ENCODE data around the gene BUB3.
"Not testable (repeated sequence)": the region's sequence is repeated elsewhere in the genome, so short reads cannot be mapped to it uniquely, and the experiment has no call there.

Gene BUB3

DNA sequence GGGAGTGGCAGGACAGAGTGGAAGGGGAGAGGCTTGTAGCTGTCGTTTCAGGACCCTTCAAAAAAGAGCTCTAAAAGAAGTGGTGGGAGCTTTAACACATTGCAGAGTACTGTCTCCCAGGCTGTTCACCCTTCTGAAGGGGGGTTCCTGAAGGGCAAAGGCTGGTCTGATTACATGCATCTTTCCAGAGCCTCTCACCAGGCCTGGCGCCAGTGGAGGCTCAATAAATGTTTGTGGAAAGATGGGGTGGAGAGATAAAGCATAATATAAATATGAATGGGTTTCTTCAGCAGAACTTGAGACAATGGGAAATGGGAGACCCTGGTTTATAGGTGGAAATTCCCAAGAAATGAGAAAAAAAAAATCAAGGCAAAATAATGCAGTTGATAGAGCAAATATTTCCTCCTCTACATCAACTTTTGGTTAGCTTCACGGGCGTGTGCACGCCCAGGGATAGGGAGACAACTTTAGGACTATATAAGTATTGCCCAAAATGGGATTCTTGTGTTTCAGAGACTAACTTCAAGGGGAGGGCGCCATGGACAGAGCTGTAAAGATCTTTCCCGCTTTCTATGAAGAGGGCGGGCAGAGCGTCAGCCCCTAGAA lies 613 bp upstream of the BUB3 start:
- no peak for DNase-seq (ENCODE audit: low read depth, low spot score)

DNA sequence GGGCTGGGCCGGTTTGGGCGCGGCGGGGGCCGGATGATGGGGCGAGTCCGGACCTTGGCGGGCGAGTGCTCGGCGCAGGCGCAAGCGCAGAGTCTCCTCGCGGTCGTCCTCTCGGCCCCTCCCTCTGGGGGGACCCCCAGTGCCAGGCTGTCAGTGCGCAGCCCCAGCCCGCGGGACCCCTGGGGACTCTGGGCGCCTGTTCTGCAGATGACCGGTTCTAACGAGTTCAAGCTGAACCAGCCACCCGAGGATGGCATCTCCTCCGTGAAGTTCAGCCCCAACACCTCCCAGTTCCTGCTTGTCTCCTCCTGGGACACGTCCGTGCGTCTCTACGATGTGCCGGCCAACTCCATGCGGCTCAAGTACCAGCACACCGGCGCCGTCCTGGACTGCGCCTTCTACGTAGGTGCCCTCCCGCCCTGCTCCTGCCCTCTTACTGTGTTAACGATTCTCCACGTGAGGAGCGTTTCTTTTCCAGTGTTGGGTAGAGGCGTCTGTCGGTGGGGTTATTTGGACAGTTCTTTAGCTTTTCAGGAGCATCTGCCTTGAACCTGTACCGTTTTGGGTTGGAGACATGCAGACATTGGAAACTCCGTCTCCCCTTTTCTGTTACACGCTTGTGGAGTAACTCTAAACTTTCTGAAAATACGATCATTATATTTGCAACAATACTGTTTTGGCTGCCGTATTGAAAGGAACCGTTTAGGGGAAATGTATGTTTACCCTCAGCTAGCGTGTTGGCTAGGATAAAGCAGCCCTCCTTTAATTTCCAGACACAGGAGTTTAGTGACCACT lies 706 bp downstream of the BUB3 start:
- no peak for DNase-seq (ENCODE audit: low read depth, low spot score)

DNA sequence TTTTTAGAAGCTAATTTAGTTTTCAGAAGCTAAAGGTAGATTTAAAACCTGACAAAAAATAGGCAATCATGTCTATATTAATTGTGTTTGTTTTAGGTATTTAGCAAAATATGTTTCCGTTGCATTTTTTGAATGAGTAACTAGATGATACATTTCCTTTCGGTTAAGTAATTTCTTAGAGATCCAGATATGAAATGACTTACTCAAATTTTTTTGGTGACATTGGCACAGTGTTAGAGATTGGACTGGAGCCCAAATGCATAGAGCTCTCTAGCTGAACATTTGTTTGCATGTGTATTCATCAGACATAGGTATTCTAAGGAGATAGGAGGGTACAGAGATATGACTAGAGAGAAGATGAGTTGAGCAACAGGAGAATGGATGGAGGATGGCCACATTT lies 1.9 kb downstream of the BUB3 start:
- DNase-seq (ENCODE audit: low read depth, low spot score) = no peak

DNA sequence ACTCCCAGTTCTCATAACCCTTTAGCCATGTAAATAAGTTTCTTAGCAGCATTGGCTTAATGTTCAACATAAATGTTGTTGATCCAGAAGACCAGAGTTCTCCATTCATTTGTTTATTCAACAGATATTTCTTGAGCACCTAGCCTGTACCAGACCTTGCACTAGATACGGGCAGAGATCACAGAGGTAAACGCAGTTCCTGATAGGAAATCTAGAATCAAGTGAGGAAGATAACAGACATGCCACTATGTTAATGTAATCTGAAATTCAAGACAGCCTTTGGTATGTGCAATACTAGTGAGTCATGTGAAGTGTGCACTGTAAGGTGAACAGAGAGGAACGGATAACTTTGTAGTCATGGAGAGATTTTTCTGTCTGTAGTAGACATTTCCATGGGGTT lies 3.0 kb downstream of the BUB3 start:
- DNase-seq (ENCODE audit: low read depth, low spot score) = no peak

DNA sequence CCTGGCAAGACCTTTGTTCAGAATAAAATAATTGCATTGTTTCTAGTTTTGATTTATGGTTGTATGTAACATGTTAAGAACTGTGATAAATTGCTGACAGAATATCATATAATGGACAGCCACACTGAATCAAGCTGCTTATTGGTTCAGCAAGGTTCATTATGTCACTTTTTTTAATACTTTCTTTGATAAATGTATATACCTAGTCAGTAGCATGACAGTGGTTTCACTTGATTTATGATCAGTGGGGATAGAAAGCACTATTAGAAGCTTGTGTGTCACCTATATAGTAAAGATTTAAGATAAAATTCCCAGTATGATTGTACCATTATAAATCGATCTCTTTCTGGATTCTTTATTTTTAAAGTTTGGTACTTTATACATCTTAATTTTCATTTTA lies 4.5 kb downstream of the BUB3 start:
- DNase-seq (ENCODE audit: low read depth, low spot score) = no peak

DNA sequence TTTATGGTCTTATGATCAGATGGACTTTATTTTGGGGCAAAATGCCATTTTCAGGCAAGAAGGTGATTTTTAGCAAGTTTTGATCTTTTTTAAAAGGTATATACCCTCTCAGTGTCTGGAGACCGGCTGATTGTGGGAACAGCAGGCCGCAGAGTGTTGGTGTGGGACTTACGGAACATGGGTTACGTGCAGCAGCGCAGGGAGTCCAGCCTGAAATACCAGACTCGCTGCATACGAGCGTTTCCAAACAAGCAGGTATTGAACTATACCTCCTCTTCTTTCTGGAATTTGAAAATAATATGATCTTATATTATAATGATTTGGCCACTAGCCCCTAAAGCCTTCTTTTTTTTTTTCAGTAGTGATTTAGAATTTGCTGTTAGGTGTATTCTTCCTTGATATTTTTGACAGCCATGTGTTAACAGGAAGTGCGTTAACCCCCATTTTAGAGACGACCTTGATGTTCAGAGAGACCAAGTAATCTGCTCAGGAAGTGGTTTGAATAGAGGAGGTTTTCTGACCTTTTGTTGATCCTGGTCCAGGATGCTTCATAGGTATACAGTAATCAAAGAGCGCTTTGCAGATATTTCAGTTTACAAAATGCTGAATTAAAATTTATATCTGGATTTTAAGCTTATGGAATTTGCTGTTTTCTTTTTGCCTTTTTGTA lies 6.2 kb downstream of the BUB3 start:
- DNase-seq (ENCODE audit: low read depth, low spot score) = no peak

DNA sequence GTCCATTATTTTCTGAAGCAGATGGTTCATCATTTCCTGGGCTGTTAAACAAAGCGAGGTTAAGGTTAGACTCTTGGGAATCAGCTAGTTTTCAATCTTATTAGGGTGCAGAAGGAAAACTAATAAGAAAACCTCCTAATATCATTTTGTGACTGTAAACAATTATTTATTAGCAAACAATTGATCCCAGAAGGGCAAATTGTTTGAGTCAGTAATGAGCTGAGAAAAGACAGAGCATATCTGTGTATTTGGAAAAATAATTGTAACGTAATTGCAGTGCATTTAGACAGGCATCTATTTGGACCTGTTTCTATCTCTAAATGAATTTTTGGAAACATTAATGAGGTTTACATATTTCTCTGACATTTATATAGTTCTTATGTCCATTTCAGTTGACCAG lies 10.1 kb downstream of the BUB3 start:
- DNase-seq (ENCODE audit: low read depth, low spot score) = no peak

DNA sequence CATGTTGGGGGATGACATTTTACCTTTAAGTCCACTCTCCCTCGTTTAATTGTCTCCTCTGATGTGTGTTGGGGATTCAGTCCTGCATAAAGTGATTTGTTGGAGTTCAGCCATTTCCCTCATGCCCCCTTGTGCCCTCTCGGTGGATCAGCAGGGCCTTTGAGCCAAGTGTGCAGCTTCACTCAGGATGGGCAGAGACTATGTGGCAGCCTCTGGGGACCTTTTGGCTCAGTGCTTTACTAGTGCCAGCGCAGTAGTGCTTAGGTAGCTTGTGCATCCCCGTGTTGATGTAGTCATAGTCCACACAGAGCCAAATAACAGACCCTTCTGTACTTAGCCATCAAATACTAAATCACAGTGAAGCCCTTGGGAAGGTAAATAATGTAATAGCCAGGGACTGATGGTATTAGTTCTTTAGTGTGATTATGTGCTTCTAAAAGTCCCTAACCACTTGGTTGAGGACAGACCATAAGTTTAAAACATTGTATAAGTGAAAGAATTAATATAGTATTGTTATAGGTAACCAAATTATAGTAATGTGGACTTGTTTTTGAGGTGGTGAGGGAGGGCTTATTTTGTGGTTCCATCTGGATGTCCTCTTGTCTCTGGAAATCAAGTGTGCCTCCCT lies 11.4 kb downstream of the BUB3 start:
- DNase-seq (ENCODE audit: low read depth, low spot score) = no peak

DNA sequence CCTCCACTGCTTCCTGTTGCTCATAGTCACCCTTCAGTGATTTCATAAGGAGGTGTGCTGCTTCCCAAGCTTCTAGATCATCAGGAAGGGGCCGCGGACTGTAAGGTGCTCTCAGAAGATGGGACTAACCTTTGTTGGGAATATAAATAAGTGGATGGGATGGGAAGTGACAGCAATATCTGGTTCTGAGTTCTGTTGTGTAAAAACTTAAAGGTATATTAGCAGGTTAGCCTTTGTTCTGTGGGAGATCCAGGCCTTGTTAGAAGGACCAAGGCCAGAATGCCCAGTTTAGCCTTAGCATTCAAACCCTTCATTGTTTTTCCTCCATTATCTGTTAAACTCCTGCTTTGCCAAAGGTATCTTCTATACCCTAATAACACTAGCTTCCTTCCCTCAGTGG lies 12.4 kb downstream of the BUB3 start:
- DNase-seq (ENCODE audit: low read depth, low spot score) = no peak

DNA sequence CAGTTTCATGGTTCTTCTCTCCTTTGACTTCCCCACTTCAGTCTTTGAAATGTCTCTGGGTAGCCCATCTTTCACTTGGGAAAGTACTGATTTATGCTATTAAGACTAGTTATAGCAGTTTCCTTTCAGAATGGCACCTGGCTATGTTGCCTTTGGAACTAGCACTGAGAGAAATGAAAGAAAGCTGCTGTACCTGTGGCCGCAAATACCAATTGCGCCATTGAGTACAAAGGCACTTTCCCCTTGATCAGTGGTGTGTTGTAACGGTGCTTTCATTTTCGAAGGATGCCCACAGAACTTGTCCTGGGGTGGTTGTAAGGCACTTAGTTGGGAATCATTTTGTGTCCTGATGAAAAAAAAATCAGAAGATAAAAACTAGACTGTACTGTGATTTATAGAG lies 16.8 kb downstream of the BUB3 start:
- DNase-seq (ENCODE audit: low read depth, low spot score) = no peak

DNA sequence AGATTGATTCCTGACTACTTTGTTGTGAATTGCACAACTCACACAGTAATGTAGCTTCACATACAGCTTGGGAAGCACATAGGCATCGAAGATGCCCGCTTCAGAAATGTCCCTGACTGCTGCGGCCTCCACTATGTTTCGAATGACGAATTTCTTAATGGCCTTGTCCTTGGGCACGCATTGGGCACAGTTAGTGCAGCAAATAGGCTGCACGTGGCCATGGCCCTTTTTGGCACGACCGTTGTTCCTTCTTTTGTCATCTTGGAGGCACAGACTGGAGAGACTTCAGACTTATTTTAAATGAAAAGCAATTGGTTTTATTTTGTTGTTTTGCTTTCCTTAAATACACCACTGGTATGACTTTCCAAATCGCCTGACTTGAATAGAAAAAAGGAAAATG lies 17.4 kb downstream of the BUB3 start:
- DNase-seq (ENCODE audit: low read depth, low spot score) = not testable (repeated sequence)

DNA sequence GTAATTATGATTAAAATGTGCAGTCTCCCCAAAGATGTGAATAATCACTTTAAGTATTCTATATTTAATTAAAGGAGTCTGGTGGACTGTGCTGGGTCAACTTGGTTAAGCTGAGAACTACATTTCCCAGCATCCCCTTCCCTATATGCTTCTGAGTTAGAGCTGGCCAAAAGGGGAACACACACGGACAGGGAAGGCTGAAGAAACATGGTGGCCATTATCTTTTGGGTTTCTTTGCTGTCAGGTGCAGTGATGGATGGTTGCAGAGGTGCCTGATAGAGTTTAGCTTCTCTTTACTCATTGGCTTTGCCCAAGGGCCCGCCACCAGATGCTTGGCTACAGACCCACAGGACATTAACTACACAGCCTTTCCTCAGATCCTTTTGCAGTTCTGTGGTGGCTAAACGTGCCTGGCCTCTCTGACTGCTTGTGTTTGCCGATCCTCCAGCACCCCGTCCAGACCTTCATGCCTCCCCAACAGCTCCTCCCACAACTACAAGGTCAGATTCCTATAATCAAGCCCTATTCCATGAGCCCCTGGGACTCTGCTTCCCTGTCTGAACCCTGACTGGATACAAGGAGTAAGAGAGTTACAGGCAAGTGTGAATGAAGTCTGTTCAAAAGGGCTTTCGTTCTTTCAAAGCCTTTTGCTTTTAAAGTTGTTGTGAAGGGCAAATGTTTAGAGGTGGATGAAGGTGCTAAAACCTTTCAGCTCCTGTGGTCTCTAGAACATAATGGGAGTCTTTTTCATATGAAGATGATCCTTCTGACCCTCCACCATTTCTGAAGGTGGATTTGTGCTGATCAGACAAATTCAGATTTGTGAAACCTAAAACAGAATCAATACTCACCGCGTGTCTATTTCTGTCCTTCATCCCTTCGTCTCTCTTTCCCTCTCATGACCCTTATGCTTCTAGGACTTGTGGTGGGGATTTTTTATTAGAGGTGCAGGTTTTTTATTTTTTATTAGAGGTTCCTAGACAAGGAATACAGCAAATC lies 21.5 kb downstream of the BUB3 start:
- no peak for DNase-seq (ENCODE audit: low read depth, low spot score)

DNA sequence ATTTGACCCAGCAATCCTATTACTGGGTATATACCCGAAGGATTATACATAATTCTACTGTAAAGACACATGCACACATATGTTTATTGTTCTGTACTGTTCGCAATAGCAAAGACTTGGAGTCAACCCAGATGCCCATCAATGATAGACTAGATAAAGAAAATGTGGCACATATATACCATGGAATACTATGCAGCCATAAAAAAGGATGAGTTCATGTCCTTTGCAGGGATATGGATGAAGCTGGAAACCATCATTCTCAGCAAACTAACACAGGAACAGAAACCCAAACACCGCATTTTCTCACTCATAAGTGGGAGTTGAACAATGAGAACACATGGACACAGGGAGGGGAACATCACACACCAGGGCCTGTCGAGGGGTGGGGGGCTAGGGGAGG lies 24.2 kb downstream of the BUB3 start:
- DNase-seq (ENCODE audit: low read depth, low spot score) = not testable (repeated sequence)

DNA sequence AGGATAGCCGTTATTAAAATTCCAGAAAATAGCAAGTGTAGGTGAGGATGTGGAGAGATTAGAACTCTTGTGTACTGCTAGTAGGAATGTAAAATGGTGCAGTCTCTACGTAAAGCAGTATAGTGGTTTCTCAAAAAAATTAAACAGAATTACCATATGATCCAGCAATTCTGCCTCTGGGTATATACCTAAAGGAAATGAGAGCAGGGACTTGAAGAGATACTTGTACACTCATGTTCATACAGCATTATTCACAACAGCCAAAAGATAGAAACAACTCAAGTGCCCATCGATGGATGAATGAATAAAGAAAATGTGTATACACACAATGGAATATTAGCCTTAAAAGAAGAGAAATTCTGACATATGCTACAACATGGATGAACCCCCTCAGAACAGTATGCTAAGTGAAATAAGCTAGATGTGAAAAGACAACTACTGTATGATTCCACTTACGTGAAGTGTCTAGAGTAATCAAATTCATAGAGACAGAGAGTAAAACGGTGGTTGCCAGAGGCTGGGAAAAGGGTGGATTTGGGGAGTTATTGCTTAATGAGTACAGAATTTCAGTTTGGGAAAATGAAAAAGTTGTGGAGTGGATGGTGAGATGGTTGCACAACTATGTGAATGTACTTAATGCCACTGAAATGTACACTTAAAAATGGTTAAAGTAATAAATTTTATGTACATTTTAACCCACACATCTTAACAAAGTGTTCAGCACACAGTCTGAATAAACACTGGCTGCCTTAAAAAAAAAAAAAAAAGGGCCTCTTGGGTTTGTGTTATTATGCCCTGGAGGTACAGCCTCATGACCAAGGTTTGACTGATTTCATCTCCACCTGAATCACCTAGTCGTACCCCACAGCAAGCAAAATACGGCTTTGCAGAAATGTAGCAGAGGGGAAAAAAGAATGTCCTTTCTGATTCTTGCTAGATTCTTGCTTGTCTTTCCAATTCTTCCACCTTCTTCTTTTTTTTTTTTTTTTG lies 26.2 kb downstream of the BUB3 start:
- DNase-seq (ENCODE audit: low read depth, low spot score) = no peak

DNA sequence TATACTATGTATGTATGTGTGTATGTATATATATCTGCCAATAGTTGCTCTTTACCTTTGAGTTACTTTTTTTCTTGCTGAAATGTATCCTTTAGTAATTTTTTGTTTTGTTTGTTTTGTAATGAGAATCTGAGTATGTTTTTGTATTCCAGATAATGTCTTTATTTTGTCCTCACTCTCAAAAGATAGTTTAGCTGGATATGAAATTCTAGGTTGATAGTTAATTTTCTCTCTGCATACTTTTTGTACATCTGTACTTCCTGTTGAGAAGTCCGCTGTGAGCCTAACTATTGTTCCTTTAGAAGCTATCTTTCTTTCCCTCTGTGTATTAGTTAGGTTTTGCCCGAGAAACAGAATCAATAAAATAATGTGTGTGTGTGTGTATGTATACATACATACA lies 29.5 kb downstream of the BUB3 start:
- no peak for DNase-seq (ENCODE audit: low read depth, low spot score)

DNA sequence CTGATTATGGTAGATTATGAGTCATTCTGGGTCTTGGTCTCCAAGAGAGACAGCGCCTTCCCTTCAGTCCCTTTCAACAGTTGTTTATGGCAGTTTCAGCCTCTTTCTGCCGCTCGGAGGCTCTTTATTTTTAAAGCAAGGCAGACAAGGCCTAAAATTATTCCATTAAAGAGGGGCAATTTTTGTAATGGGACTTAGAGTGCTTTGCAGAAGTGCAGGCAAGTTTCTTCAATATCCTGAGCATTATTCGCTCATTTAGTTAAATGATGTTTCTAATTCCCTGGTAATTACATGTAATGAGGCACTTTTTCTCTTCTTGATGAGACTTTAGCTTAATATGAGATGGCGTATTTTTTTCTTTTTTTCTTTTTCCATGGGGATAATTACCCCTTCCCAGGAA lies 33.6 kb downstream of the BUB3 start:
- DNase-seq (ENCODE audit: low read depth, low spot score) = no peak

DNA sequence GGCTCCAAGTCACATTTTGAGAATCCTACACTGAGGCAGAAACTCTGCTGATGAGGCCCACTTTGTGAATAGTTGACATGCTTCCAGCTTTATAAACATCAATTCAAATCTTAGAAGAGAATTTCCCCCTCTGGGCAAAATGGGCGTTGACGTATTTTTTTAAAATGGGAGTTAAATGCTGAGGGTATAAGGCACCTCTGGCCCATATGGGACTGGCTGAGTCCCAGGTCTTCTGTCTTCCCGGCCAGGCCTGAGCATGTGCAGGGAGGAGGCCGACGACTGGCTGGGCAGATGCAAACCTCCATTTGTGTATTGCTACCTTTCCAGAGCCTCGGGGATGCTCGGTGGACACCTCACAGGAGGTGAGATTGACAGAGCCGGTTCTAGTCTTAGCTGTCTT lies 37.7 kb downstream of the BUB3 start:
- no peak for DNase-seq (ENCODE audit: low read depth, low spot score)

DNA sequence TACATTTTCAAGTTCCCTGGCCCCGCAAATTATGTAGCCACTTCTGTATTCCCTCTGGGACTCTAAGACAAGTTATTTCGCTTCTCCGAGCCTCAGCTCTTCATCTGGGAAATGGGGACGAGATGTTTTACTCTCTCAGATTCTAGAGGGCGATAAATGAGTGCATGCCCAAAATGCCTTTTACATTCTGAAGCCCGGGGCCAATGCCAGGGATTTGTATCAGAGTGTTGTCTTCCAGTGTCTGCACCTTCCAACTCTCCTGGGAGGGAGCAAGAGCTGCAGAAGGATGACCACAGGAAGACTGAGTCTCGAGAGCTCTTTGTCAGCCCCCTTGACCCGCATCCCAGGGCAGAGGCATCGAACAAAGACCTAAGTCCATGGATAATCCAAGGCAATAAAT lies 39.9 kb downstream of the BUB3 start:
- no peak for DNase-seq (ENCODE audit: low read depth, low spot score)

DNA sequence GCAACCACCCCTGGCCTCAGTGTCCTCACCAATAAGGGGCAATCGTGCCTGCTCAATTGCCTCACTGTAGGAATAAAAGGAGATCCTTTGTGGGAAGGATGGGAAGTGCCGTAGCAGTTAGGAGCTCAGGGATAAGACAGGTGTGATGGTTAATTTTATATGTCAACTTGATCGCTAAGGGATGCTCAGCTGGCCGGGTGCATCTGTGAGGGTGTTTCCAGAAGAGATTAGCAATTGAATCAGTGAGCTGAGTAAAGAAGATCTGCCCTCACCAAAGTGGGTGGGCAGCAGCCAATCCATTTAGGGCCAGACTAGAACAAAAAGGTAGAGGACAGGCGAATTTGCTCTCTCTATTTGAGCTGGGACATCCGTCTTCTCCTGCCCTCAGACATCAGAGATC lies 46.3 kb downstream of the BUB3 start:
- DNase-seq (ENCODE audit: low read depth, low spot score) = no peak

DNA sequence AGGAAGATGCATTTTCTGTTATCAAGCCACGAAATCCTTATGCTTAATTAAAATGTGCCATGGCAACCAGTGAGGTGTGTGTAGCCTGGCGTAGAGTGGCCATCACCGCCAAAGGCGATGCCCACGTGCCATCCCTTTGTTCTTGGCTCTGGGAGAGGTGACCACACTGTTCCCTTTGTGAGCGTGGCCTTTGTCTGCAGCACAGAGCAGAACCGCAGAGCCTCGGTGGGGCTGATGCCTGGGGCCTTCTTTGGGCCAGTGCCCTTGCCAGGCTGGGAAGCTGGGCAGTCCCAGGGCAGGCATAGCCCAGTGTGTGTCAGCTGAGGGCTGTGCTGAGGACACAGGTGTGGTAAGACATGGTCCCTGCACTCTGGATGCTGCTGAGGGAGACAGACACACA lies 48.3 kb downstream of the BUB3 start:
- DNase-seq (ENCODE audit: low read depth, low spot score) = no peak
